H1 (cell line): ENCODE data around the gene C9. TPM values are rescaled to one million over a fixed set of nuclear protein-coding genes. Genes with fewer than 3 reads are reported as not detected.

Experiments used
- CTCF ChIA-PET: fragments of 300-600 bp; sonication (Branson Sonifier 250); formaldehyde crosslinking; loops from one replicate; lab custom pipeline; 2021; ENCODE audit not compliant: partially characterized antibody; lab: Charles Lee
- POLR2A ChIA-PET: fragments of 300-600 bp; sonication (Branson Sonifier 250); formaldehyde crosslinking; loops from one replicate; lab custom pipeline; 2021; ENCODE audit warnings: inconsistent platforms; ENCODE audit not compliant: partially characterized antibody; lab: Charles Lee
- DNase-seq, 2 experiments: peaks; one replicate each; pipeline versions ENCODE4 v3.0.0 to v3.0.0-alpha.2; 2010 to 2022; ENCODE audit warnings: low spot score in 2 of 2, low read depth in 1 of 2, mixed read lengths in 1 of 2
- FAIRE-seq: peaks from 2 replicates; lab custom pipeline; 2011; peaks lifted over from hg19 to GRCh38; lab: Jason Lieb, UNC
- H2AFZ ChIP-seq: 2 replicates; pipeline ENCODE4 v1.8.1; 2012; ENCODE audit warnings: low read length, inconsistent platforms
- H2AK5ac ChIP-seq: 2 replicates; pipeline ENCODE4 v1.6.1; 2013; ENCODE audit warnings: low read depth, low read length
- H2BK120ac ChIP-seq: replicated peaks from 2 replicates; pipeline ENCODE3; 2013; ENCODE audit warnings: low read depth, low read length, inconsistent platforms
- H2BK12ac ChIP-seq: 2 replicates; pipeline ENCODE4 v1.6.1; 2013; ENCODE audit warnings: low read depth, low read length
- H2BK15ac ChIP-seq: 2 replicates; pipeline ENCODE4 v1.6.1; 2013; ENCODE audit warnings: low read length
- H2BK20ac ChIP-seq: 2 replicates; pipeline ENCODE4 v1.6.1; 2013; ENCODE audit warnings: low read length
- H2BK5ac ChIP-seq: 2 replicates; pipeline ENCODE4 v1.6.1; 2013; ENCODE audit warnings: low read depth, low read length
- H3K14ac ChIP-seq: 2 replicates; pipeline ENCODE4 v1.6.1; 2013; ENCODE audit warnings: inconsistent platforms; ENCODE audit not compliant: insufficient read length
- H3K18ac ChIP-seq: 2 replicates; pipeline ENCODE4 v1.6.1; 2013; ENCODE audit warnings: low read length; ENCODE audit errors: extremely low read depth
- H3K23ac ChIP-seq: 2 replicates; pipeline ENCODE4 v1.6.1; 2013; ENCODE audit warnings: inconsistent platforms; ENCODE audit not compliant: insufficient read length
- H3K23me2 ChIP-seq: 2 replicates; pipeline ENCODE4 v1.6.1; 2013; ENCODE audit warnings: low read depth, low read length
- H3K27ac ChIP-seq: 2 replicates; pipeline ENCODE4 v1.6.1; 2011; ENCODE audit warnings: low read depth, low read length, inconsistent platforms
- H3K27me3 ChIP-seq, 4 experiments: replicated peaks in 1 of 4; 1 replicate in 1 of 4; 2 replicates in 3 of 4; pipeline versions ENCODE4 v1.6.1 to v1.8.1; 2011 to 2013; ENCODE audit warnings: low read length in 3 of 4, mild to moderate bottlenecking in 3 of 4, inconsistent platforms in 2 of 4, mixed read lengths in 2 of 4, moderate library complexity in 1 of 4; ENCODE audit not compliant: control insufficient read depth in 3 of 4, insufficient read depth in 3 of 4; ENCODE audit errors: extremely low read depth in 1 of 4
- H3K36me3 ChIP-seq, 4 experiments: 2 replicates each; pipeline versions ENCODE4 v1.6.1 to v1.8.1; 2011 to 2013; ENCODE audit warnings: mild to moderate bottlenecking in 4 of 4, low read length in 3 of 4, moderate library complexity in 2 of 4, control low read depth in 1 of 4, inconsistent platforms in 1 of 4; ENCODE audit not compliant: insufficient read depth in 4 of 4, control insufficient read depth in 2 of 4
- H3K4ac ChIP-seq: replicated peaks from 2 replicates; pipeline ENCODE3; 2013; ENCODE audit warnings: low read length, low read depth, mixed read lengths, inconsistent platforms; ENCODE audit not compliant: insufficient read length
- H3K4me1 ChIP-seq, 4 experiments: replicated peaks in 1 of 4; 1 replicate in 1 of 4; 2 replicates in 3 of 4; pipeline versions ENCODE4 v1.6.1 to v1.8.1; 2011 to 2013; ENCODE audit warnings: low read length in 3 of 4, inconsistent platforms in 2 of 4, mixed read lengths in 1 of 4; ENCODE audit not compliant: insufficient read depth in 4 of 4, control insufficient read depth in 3 of 4
- H3K4me2 ChIP-seq, 2 experiments: 2 replicates each; pipeline versions ENCODE4 v1.6.1 to v1.8.1; 2011 to 2013; ENCODE audit warnings: low read depth in 2 of 2, low read length in 2 of 2, control low read depth in 1 of 2, inconsistent platforms in 1 of 2, mild to moderate bottlenecking in 1 of 2; ENCODE audit not compliant: insufficient read depth in 1 of 2
- H3K4me3 ChIP-seq, 4 experiments: fragments of 200-600, 300-600 bp in 1 of 4; sonication (generic), shearing (Covaris generic), sonication (Bioruptor Twin) in 1 of 4; 2 replicates each; pipeline versions ENCODE4 v1.5.1 to v1.8.1; 2011 to 2016; ENCODE audit warnings: low read length in 4 of 4, low read depth in 3 of 4, control low read depth in 2 of 4, inconsistent platforms in 2 of 4, mild to moderate bottlenecking in 2 of 4, mixed read lengths in 1 of 4, moderate library complexity in 1 of 4; ENCODE audit not compliant: insufficient read depth in 2 of 4; ENCODE audit errors: extremely low read depth in 1 of 4
- H3K56ac ChIP-seq: replicated peaks from 2 replicates; pipeline ENCODE3; 2013; ENCODE audit warnings: low read depth, mild to moderate bottlenecking, mixed read lengths, low read length, inconsistent platforms; ENCODE audit not compliant: insufficient read length
- H3K79me1 ChIP-seq: 2 replicates; pipeline ENCODE4 v1.6.1; 2013; ENCODE audit warnings: low read depth, low read length, control low read depth
- H3K79me2 ChIP-seq, 2 experiments: 2 replicates each; pipeline versions ENCODE4 v1.6.1 to v1.8.1; 2012 to 2013; ENCODE audit warnings: low read length in 2 of 2, mild to moderate bottlenecking in 2 of 2, inconsistent platforms in 1 of 2; ENCODE audit not compliant: insufficient read depth in 2 of 2, control insufficient read depth in 1 of 2
- H3K9ac ChIP-seq, 4 experiments: replicated peaks in 1 of 4; 1 replicate in 1 of 4; 2 replicates in 3 of 4; pipeline versions ENCODE4 v1.6.1 to v1.8.1; 2011 to 2013; ENCODE audit warnings: low read depth in 3 of 4, low read length in 3 of 4, control low read depth in 2 of 4, mild to moderate bottlenecking in 2 of 4, moderate library complexity in 2 of 4, inconsistent platforms in 1 of 4; ENCODE audit errors: extremely low read depth in 1 of 4
- H3K9me3 ChIP-seq, 2 experiments: 2 replicates each; pipeline versions ENCODE4 v1.6.1 to v1.8.1; 2012 to 2013; ENCODE audit warnings: mild to moderate bottlenecking in 2 of 2, moderate library complexity in 2 of 2, control low read depth in 1 of 2, inconsistent platforms in 1 of 2, low read depth in 1 of 2, low read length in 1 of 2, mixed read lengths in 1 of 2; ENCODE audit not compliant: insufficient read depth in 2 of 2
- H4K20me1 ChIP-seq, 2 experiments: replicated peaks in 1 of 2; 2 replicates each; pipeline versions ENCODE3 to v1.8.1; 2011 to 2013; ENCODE audit warnings: inconsistent platforms in 2 of 2, low read length in 2 of 2, mild to moderate bottlenecking in 1 of 2; ENCODE audit not compliant: insufficient read depth in 2 of 2, control insufficient read depth in 1 of 2
- H4K5ac ChIP-seq: 2 replicates; pipeline ENCODE4 v1.6.1; 2013; ENCODE audit warnings: low read length, low read depth, mixed read lengths, inconsistent platforms; ENCODE audit not compliant: insufficient read length
- H4K8ac ChIP-seq: 2 replicates; pipeline ENCODE4 v1.8.0; 2013; ENCODE audit warnings: mild to moderate bottlenecking, moderate library complexity, low read length, inconsistent platforms; ENCODE audit not compliant: insufficient read depth; ENCODE audit errors: extremely low read depth
- H4K91ac ChIP-seq: replicated peaks from 2 replicates; pipeline ENCODE3; 2013; ENCODE audit warnings: low read length, mixed read lengths, inconsistent platforms; ENCODE audit not compliant: insufficient read length
- HDAC6 ChIP-seq: IDR thresholded peaks from one replicate; pipeline ENCODE4 v1.7.1; 2012; ENCODE audit warnings: low read depth, mild to moderate bottlenecking, inconsistent platforms, low read length, moderate library complexity
- WGBS, 2 experiments: shearing (Covaris generic) in 1 of 2; methylation state at CpG; one replicate each; pipeline versions ENCODE4 v1.1.6 to v1.1.7; 2013 to 2015; ENCODE audit warnings: low lambda C conversion rate in 2 of 2, mixed read lengths in 2 of 2, inconsistent platforms in 1 of 2, low coverage in 1 of 2, missing lambda C conversion rate in 1 of 2; ENCODE audit not compliant: insufficient replicate concordance in 2 of 2, insufficient coverage in 1 of 2, insufficient read length in 1 of 2; ENCODE audit errors: extremely low coverage in 1 of 2, missing lambda C conversion rate in 1 of 2; 5-methylcytosine and 5-hydroxymethylcytosine counted together
- polyA plus RNA-seq, 7 experiments: library from polyadenylated mRNA; depleted of rRNA in 3 of 7; stranded (reverse) in 5 of 7; unstranded in 2 of 7; fragments of >200 nt in 5 of 7; fragments of 200-250 nt in 2 of 7; gene quantifications; 1 replicate in 5 of 7; 2 replicates in 1 of 7; 4 replicates in 1 of 7; pipeline versions ENCODE4 v1.2.1 to v1.2.3, GENCODE V29; 2011 to 2013; ENCODE audit warnings: missing spikeins in 2 of 7, mixed read lengths in 2 of 7
- total RNA-seq: library from RNA; stranded (reverse); fragmentation: NEBNext Ultra II Directional; extraction: Animal tissue kit (Norgen Biotek cat#: 25700); gene quantifications from 2 replicates; pipeline ENCODE4 v1.2.1, GENCODE V29; 2021

C9 gene
- total and polyA plus RNA-seq, 2 of the 8 experiments (the other 6 are each of a cell fraction or from before 2014, with no cell fraction given) = not detected

DNA sequence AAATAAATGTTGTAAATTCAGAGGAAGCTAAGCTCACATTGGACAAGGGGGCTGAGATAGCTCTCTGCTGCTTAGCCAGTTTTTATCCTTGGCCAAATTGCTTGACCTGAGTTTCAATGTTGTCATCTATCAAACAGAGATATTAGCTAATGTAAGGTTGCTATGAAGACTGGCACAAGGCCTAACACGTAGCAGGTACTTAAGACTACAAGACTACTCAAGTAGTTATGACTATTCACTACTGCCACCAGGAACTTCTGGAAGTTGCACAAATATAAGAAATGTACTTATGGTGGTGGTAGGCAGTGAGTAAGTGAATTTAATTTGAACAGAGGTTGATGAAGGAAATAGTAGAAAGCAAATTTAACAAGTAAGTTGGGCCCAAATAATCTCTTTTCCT, 127.6 kb downstream of the C9 start:
- Histone ChIP-seq H3K4ac (no peak overlapping the region), H3K18ac (no peak overlapping the region), H2AFZ (no peak overlapping the region), H4K91ac (no peak overlapping the region), H3K9me3 (0 out of 4 replicates have a peak, but pooled peaks cover 0 to 2% of the 10 kb centered on the region in 2 experiments), H3K4me2 (no peak overlapping the region), H3K79me1 (no peaks in the 10 kb centered on the region), H2BK120ac (no peak overlapping the region), H3K27me3 (peaks cover 0 to 1% (median 0%) of the 10 kb centered on the region in 4 experiments; a peak in 1 of 7 replicates), H3K23me2 (no peaks in the 10 kb centered on the region), H3K36me3 (no peaks in the 10 kb centered on the region), H4K8ac (no peak overlapping the region), H3K23ac (no peak overlapping the region), H3K9ac (no peak overlapping the region), H2BK15ac (no peak overlapping the region), H2BK20ac (no peak overlapping the region), H4K5ac (no peak overlapping the region), H3K27ac (no peak overlapping the region), H3K4me1 (no peaks in the 10 kb centered on the region), H4K20me1 (no peaks in the 10 kb centered on the region), H3K79me2 (no peaks in the 10 kb centered on the region), H3K4me3 (no peak overlapping the region), H2AK5ac (no peak overlapping the region), H3K56ac (no peak overlapping the region), H2BK12ac (no peak overlapping the region), H2BK5ac (no peak overlapping the region), H3K14ac (no peak overlapping the region)
- FAIRE-seq = no peak
- no peak for DNase-seq
- POLR2A ChIA-PET = no interaction called here
- CTCF ChIA-PET = no interaction called here
- 88% methylated on average over 1 of the region's 1 CpG; no CpG with 5 or more reads in 1 of the 2 experiments for WGBS, 2 experiments
- TF ChIP-seq HDAC6 = no peak
